ENCODE data around the gene RBM43.

RBM43 gene

GRCh38 chr2:151282401-151282800, 20.7 kb upstream of the RBM43 start:
- Mint-ChIP-seq H3K4me3 (no peak overlapping the region), H3K4me1 (peaks cover 22% of the 10 kb centered on the region), H3K27me3 (no peaks in the 10 kb centered on the region), H3K27ac (no peak overlapping the region), H3K36me3 (peaks cover 30% of the 10 kb centered on the region), H3K9me3 (no peaks in the 10 kb centered on the region)
- ATAC-seq, result no peak

GRCh38 chr2:151280271-151280670, 18.6 kb upstream of the RBM43 start:
- no peaks in the 10 kb centered on the region for H3K27me3 Mint-ChIP-seq
- no peak overlapping the region for H3K4me3 Mint-ChIP-seq
- peaks cover 6% of the 10 kb centered on the region for H3K4me1 Mint-ChIP-seq
- H3K36me3 Mint-ChIP-seq, result peaks cover 41% of the 10 kb centered on the region
- no peak overlapping the region for H3K27ac Mint-ChIP-seq
- H3K9me3 Mint-ChIP-seq, result no peaks in the 10 kb centered on the region
- no peak for ATAC-seq

GRCh38 chr2:151278487-151278886, 16.8 kb upstream of the RBM43 start:
- Mint-ChIP-seq H3K27ac (no peak overlapping the region), H3K27me3 (no peaks in the 10 kb centered on the region), H3K9me3 (no peaks in the 10 kb centered on the region), H3K4me3 (no peak overlapping the region), H3K36me3 (peaks cover 49% of the 10 kb centered on the region), H3K4me1 (no peaks in the 10 kb centered on the region)
- ATAC-seq, result no peak

- Mint-ChIP-seq H3K4me3 (no peak overlapping the region), H3K4me1 (no peaks in the 10 kb centered on the region), H3K9me3 (no peaks in the 10 kb centered on the region), H3K36me3 (peaks cover 54% of the 10 kb centered on the region), H3K27me3 (no peaks in the 10 kb centered on the region), H3K27ac (peak overlapping the region; percentile 42)
- ATAC-seq, result no peak
These were observed 15.4 kb upstream of the RBM43 start for GRCh38 chr2:151277067-151277466.

- Mint-ChIP-seq H3K9me3 (no peaks in the 10 kb centered on the region), H3K4me1 (no peaks in the 10 kb centered on the region), H3K36me3 (peaks cover 56% of the 10 kb centered on the region), H3K27ac (no peak overlapping the region), H3K4me3 (no peak overlapping the region), H3K27me3 (no peaks in the 10 kb centered on the region)
- ATAC-seq, result no peak
These were observed 13.6 kb upstream of the RBM43 start for GRCh38 chr2:151275291-151275690.

GRCh38 chr2:151271824-151272223, 10.2 kb upstream of the RBM43 start:
- no peak overlapping the region for H3K27ac Mint-ChIP-seq
- peaks cover 50% of the 10 kb centered on the region for H3K36me3 Mint-ChIP-seq
- no peaks in the 10 kb centered on the region for H3K4me1 Mint-ChIP-seq
- no peak overlapping the region for H3K4me3 Mint-ChIP-seq
- no peak for ATAC-seq
- H3K9me3 Mint-ChIP-seq, result peaks cover 2% of the 10 kb centered on the region
- H3K27me3 Mint-ChIP-seq, result no peaks in the 10 kb centered on the region

GRCh38 chr2:151269798-151270568, 8.3 kb upstream of the RBM43 start:
- Mint-ChIP-seq H3K4me3 (no peak overlapping the region), H3K4me1 (no peaks in the 10 kb centered on the region), H3K9me3 (peaks cover 2% of the 10 kb centered on the region), H3K27ac (no peak overlapping the region), H3K27me3 (no peaks in the 10 kb centered on the region), H3K36me3 (peaks cover 36% of the 10 kb centered on the region)
- ATAC-seq, result no peak

- Mint-ChIP-seq H3K4me3 (no peak overlapping the region), H3K27ac (no peak overlapping the region), H3K36me3 (peaks cover 31% of the 10 kb centered on the region), H3K9me3 (peaks cover 2% of the 10 kb centered on the region), H3K27me3 (no peaks in the 10 kb centered on the region), H3K4me1 (no peaks in the 10 kb centered on the region)
- ATAC-seq, result no peak
These were observed 6.4 kb upstream of the RBM43 start for GRCh38 chr2:151268085-151268484.

- Mint-ChIP-seq H3K27me3 (no peaks in the 10 kb centered on the region), H3K4me3 (no peak overlapping the region), H3K36me3 (peaks cover 25% of the 10 kb centered on the region), H3K9me3 (peaks cover 2% of the 10 kb centered on the region), H3K27ac (no peak overlapping the region), H3K4me1 (peaks cover 2% of the 10 kb centered on the region)
- no peak for ATAC-seq
These were observed 5.9 kb upstream of the RBM43 start for GRCh38 chr2:151267537-151267936.

GRCh38 chr2:151265991-151266390, 4.3 kb upstream of the RBM43 start:
- Mint-ChIP-seq H3K27ac (no peak overlapping the region), H3K4me3 (no peak overlapping the region), H3K27me3 (no peaks in the 10 kb centered on the region), H3K36me3 (peaks cover 18% of the 10 kb centered on the region), H3K4me1 (peaks cover 12% of the 10 kb centered on the region), H3K9me3 (peaks cover 2% of the 10 kb centered on the region)
- ATAC-seq, result no peak

- Mint-ChIP-seq H3K4me3 (no peak overlapping the region), H3K27ac (peak overlapping the region; percentile 1), H3K4me1 (peaks cover 22% of the 10 kb centered on the region)
These were observed 2.6 kb upstream of the RBM43 start for GRCh38 chr2:151264157-151264825.

GRCh38 chr2:151262629-151263028, 966 bp upstream of the RBM43 start:
- H3K27ac Mint-ChIP-seq, result peak overlapping the region; percentile 98
- ATAC-seq, result no peak
- peaks cover 22% of the 10 kb centered on the region for H3K4me1 Mint-ChIP-seq
- peaks cover 2% of the 10 kb centered on the region for H3K36me3 Mint-ChIP-seq
- H3K4me3 Mint-ChIP-seq, result peak overlapping the region; percentile 92
- H3K9me3 Mint-ChIP-seq, result peaks cover under 1% of the 10 kb centered on the region
- H3K27me3 Mint-ChIP-seq, result no peaks in the 10 kb centered on the region

More at GRCh38 chr2:151264157-151264825, 2.6 kb upstream of the RBM43 start:
- no peaks in the 10 kb centered on the region for H3K27me3 Mint-ChIP-seq
- H3K9me3 Mint-ChIP-seq, result peaks cover 2% of the 10 kb centered on the region
- ATAC-seq, result no peak
- H3K36me3 Mint-ChIP-seq, result peaks cover 5% of the 10 kb centered on the region

GRCh38 chr2:151261977-151262291, 271 bp upstream of the RBM43 start:
- H3K9me3 Mint-ChIP-seq, result no peaks in the 10 kb centered on the region
- ATAC-seq, result no peak
- H3K4me1 Mint-ChIP-seq, result peaks cover 22% of the 10 kb centered on the region
- H3K27me3 Mint-ChIP-seq, result no peaks in the 10 kb centered on the region
- peak overlapping the region; percentile 98 for H3K27ac Mint-ChIP-seq
- H3K4me3 Mint-ChIP-seq, result peak overlapping the region; percentile 92
- no peaks in the 10 kb centered on the region for H3K36me3 Mint-ChIP-seq

- Mint-ChIP-seq H3K36me3 (peaks cover under 1% of the 10 kb centered on the region), H3K9me3 (no peaks in the 10 kb centered on the region), H3K4me3 (peak overlapping the region; percentile 92), H3K27me3 (no peaks in the 10 kb centered on the region), H3K27ac (peak overlapping the region; percentile 98), H3K4me1 (peaks cover 22% of the 10 kb centered on the region)
- ATAC-seq, result no peak
These were observed 961 bp downstream of the RBM43 start for GRCh38 chr2:151260573-151261230.

GRCh38 chr2:151258121-151258520, 3.5 kb downstream of the RBM43 start:
- H3K27ac Mint-ChIP-seq, result no peak overlapping the region
- ATAC-seq, result no peak
- H3K9me3 Mint-ChIP-seq, result no peaks in the 10 kb centered on the region
- H3K4me3 Mint-ChIP-seq, result no peak overlapping the region
- peaks cover 22% of the 10 kb centered on the region for H3K4me1 Mint-ChIP-seq
- peaks cover 20% of the 10 kb centered on the region for H3K36me3 Mint-ChIP-seq
- no peaks in the 10 kb centered on the region for H3K27me3 Mint-ChIP-seq

GRCh38 chr2:151252646-151253045, 9.0 kb downstream of the RBM43 start:
- no peaks in the 10 kb centered on the region for H3K27me3 Mint-ChIP-seq
- ATAC-seq, result no peak
- no peak overlapping the region for H3K27ac Mint-ChIP-seq
- H3K36me3 Mint-ChIP-seq, result peaks cover 70% of the 10 kb centered on the region
- peaks cover 9% of the 10 kb centered on the region for H3K9me3 Mint-ChIP-seq
- H3K4me1 Mint-ChIP-seq, result no peaks in the 10 kb centered on the region
- no peak overlapping the region for H3K4me3 Mint-ChIP-seq
